ENCODE data around the gene NFYC. TPM values are rescaled to one million over a fixed set of nuclear protein-coding genes. Genes with fewer than 3 reads are reported as not detected.

NFYC gene
- total RNA-seq, 1 experiment from 2014 or later, result 63.3 TPM

GRCh38 chr1:40696294-40696693 is 4.8 kb downstream of the NFYC start:
- intact Hi-C loops (cut with micrococcal nuclease), result no loop called here
- TF ChIP-seq POLR2AphosphoS5 (IDR thresholded peaks at IDR 0.05; ENCODE audit: low read depth, low read length), result no peak
- TF ChIP-seq CEBPB (IDR thresholded peaks at IDR 0.05; ENCODE audit: low read depth), result no peak
- TF ChIP-seq MAX (IDR thresholded peaks at IDR 0.05), result no peak
- TF ChIP-seq FOSL1 (IDR thresholded peaks at IDR 0.05; ENCODE audit: low read depth), result no peak
- TF ChIP-seq CBX3 (IDR thresholded peaks at IDR 0.05; ENCODE audit: low read depth), result no peak
- TF ChIP-seq SIN3A (IDR thresholded peaks at IDR 0.05; ENCODE audit: low read depth), result no peak
- no peak for TF ChIP-seq ELF1 (IDR thresholded peaks at IDR 0.05; ENCODE audit: borderline replicate concordance, low read depth)
- no peak for TF ChIP-seq YY1 (IDR thresholded peaks at IDR 0.05; ENCODE audit: extremely low read depth, insufficient replicate concordance, low read depth, low read length)
- TF ChIP-seq EGR1 (IDR thresholded peaks at IDR 0.05; ENCODE audit: low read depth), result no peak
- no peak for TF ChIP-seq ZBTB33 (IDR thresholded peaks at IDR 0.05; ENCODE audit: extremely low read depth, insufficient replicate concordance, low read length)
- no peak for TF ChIP-seq ATF3 (IDR thresholded peaks at IDR 0.05)
- Histone ChIP-seq H3K79me2 (ENCODE audit: insufficient read depth, low read length) (peaks cover 93% of the 10 kb centered on the region), H3K4me1 (ENCODE audit: control insufficient read depth in 1 of 2, insufficient read depth in 2 of 2, low read length in 2 of 2) (peaks cover 4 to 22% of the 10 kb centered on the region in 2 experiments; a peak in 3 of 4 replicates), H3K27ac (ENCODE audit: low read depth, low read length) (no peak overlapping the region), H3K4me3 (replicated peaks in 1 of 2; ENCODE audit: low read depth in 1 of 2, low read length in 2 of 2) (no peak overlapping the region), H4K20me1 (ENCODE audit: insufficient read depth) (no peaks in the 10 kb centered on the region), H3K36me3 (ENCODE audit: control insufficient read depth in 1 of 2, insufficient read depth in 2 of 2, low read length in 2 of 2) (no peaks in the 10 kb centered on the region), H3K27me3 (ENCODE audit: insufficient read depth, low read length) (no peaks in the 10 kb centered on the region), H2AFZ (ENCODE audit: low read depth, low read length, poor library complexity, severe bottlenecking) (no peak overlapping the region), H3K4me2 (ENCODE audit: low read length) (no peak overlapping the region), H3K9me2 (ENCODE audit: insufficient read depth) (no peaks in the 10 kb centered on the region), H3K9me3 (ENCODE audit: control insufficient read depth in 1 of 2, insufficient read depth in 1 of 2, low read depth in 1 of 2, low read length in 2 of 2) (no peaks in the 10 kb centered on the region), H3K9ac (ENCODE audit: low read length) (no peak overlapping the region)
- DNase-seq (ENCODE audit: low read depth, low spot score) (no peak), ATAC-seq (no peak)
- POLR2A ChIA-PET, result no interaction called here
- no TSS peak for BruUV-seq (replicated peaks)
- RAD21 ChIA-PET (ENCODE audit: low non-redundant PET in 1 of 2, low total read pairs in 2 of 2, uncharacterized antibody in 2 of 2, unreplicated experiment in 2 of 2), result no interaction called here
- CTCF ChIA-PET, result no interaction called here
